ENCODE measurements around the gene SORCS2.

GRCh38 chr4:7260569-7260968, 68.2 kb downstream of the SORCS2 start:
- TF ChIP-seq POLR2AphosphoS5 (IDR thresholded peaks at IDR 0.05) (no peak), POLR2A (IDR thresholded peaks at IDR 0.05) (no peak), CTCF (IDR thresholded peaks at IDR 0.05) (no peak), EP300 (IDR thresholded peaks at IDR 0.05; ENCODE audit: low read depth) (no peak)
